PC-9 (cell line): ENCODE results near the gene AQP3.

Experiments used
- CTCF ChIP-seq: fragments of 200-600 bp; sonication (generic); conservative IDR thresholded peaks from 2 replicates; pipeline ENCODE4 v1.6.1; 2017; ENCODE audit warnings: mixed run types, antibody characterized with exemption, mild to moderate bottlenecking, moderate library complexity
- EZH2 ChIP-seq: fragments of 200-600 bp; sonication (generic); IDR thresholded peaks from 2 replicates; pipeline ENCODE4 v1.8.0; 2017; ENCODE audit warnings: antibody characterized with exemption, low read depth

- TF ChIP-seq CTCF (no peak), EZH2 (no peak)
Observed at GRCh38 chr9:33468215-33468730, 20.9 kb upstream of the AQP3 start.
